Measurements from ENCODE around the gene SLFN12L.

GRCh38 chr17:35543856-35544255 is 6.4 kb upstream of the SLFN12L start:
- no peak for TF ChIP-seq POLR2A (IDR thresholded peaks at IDR 0.05)
- TF ChIP-seq, protein P1, sequence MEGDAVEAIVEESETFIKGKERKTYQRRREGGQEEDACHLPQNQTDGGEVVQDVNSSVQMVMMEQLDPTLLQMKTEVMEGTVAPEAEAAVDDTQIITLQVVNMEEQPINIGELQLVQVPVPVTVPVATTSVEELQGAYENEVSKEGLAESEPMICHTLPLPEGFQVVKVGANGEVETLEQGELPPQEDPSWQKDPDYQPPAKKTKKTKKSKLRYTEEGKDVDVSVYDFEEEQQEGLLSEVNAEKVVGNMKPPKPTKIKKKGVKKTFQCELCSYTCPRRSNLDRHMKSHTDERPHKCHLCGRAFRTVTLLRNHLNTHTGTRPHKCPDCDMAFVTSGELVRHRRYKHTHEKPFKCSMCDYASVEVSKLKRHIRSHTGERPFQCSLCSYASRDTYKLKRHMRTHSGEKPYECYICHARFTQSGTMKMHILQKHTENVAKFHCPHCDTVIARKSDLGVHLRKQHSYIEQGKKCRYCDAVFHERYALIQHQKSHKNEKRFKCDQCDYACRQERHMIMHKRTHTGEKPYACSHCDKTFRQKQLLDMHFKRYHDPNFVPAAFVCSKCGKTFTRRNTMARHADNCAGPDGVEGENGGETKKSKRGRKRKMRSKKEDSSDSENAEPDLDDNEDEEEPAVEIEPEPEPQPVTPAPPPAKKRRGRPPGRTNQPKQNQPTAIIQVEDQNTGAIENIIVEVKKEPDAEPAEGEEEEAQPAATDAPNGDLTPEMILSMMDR (IDR thresholded peaks at IDR 0.05), result no peak
